GM12873 (cell line): ENCODE data around the gene PLPP2.
A peak's percentile ranks its signal among the peaks of the same experiment; 100 is the strongest.

Experiments
- TF ChIP-seq, protein P1 (sequence below): IDR thresholded peaks from 2 replicates; pipeline ENCODE4 v1.5.1; 2012; ENCODE audit warnings: low read depth, mild to moderate bottlenecking, moderate library complexity, low read length, control low read depth; ENCODE audit not compliant: insufficient read depth; ENCODE audit errors: missing control alignments

The PLPP2 gene

DNA sequence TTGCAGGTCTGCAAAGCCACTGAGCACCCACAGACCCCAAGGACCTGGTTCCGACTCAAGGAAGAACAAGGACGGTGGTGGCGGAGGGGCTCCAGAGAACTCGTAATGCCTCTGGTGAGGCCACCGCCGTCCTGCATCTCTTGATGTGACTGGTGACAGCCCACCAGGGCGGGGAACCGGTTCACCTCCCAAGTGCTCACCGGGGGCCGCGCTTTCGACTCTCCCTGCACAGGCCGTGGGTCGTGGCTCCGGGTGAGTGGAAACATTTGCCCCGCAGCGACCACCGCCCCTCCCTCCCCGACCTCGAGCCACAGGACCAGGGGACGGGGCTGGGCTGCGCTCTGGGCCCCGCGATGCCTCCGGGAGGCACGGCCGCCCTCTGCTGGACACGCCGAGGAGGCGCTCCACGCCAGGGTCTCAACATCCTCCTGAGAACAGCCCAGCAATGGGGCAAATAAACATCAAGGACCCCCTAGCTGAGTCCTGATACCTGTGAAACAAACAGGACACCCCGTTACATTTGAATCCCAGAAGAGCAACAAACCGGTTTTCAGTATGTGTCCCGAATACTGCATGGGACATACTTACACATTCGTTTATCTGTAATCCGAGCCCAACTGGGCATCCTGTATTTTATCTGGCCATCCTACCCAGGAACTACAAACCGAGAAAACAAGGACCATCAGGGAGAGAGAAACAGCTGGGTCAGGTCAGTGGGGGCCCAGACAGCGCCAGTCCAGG is 3.9 kb upstream of the PLPP2 start:
- TF ChIP-seq, protein P1, sequence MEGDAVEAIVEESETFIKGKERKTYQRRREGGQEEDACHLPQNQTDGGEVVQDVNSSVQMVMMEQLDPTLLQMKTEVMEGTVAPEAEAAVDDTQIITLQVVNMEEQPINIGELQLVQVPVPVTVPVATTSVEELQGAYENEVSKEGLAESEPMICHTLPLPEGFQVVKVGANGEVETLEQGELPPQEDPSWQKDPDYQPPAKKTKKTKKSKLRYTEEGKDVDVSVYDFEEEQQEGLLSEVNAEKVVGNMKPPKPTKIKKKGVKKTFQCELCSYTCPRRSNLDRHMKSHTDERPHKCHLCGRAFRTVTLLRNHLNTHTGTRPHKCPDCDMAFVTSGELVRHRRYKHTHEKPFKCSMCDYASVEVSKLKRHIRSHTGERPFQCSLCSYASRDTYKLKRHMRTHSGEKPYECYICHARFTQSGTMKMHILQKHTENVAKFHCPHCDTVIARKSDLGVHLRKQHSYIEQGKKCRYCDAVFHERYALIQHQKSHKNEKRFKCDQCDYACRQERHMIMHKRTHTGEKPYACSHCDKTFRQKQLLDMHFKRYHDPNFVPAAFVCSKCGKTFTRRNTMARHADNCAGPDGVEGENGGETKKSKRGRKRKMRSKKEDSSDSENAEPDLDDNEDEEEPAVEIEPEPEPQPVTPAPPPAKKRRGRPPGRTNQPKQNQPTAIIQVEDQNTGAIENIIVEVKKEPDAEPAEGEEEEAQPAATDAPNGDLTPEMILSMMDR = peak; percentile 82

DNA sequence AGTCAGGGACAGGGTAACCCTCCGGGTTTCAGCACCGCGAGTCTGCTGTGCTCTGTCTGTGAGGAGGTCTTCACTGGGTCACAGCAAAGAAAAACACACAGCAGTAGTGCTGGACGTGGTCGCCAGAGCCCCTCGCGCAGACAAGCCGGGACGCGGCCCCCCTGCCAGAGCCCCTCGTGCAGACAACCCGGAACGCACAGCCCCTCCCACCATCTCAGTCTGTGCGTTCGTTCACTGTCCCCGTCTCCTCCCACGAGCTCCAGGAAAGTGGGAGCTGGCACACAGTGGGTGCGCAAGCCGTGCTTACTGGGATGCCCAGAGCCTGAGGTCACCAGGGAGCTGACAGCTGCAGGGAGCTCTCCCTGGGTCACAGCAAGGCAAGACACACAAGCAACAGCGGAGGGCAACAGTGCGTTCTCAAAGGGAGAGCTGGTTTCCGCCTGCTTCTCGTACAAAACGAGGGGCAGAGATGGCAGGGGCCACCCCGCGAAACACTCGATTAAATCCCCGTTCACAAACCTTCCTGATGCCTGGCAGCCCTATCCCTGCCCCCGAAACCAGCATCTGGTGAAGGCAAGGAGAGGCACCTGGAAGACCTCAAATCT is 3.2 kb upstream of the PLPP2 start:
- TF ChIP-seq, protein P1 = no peak

DNA sequence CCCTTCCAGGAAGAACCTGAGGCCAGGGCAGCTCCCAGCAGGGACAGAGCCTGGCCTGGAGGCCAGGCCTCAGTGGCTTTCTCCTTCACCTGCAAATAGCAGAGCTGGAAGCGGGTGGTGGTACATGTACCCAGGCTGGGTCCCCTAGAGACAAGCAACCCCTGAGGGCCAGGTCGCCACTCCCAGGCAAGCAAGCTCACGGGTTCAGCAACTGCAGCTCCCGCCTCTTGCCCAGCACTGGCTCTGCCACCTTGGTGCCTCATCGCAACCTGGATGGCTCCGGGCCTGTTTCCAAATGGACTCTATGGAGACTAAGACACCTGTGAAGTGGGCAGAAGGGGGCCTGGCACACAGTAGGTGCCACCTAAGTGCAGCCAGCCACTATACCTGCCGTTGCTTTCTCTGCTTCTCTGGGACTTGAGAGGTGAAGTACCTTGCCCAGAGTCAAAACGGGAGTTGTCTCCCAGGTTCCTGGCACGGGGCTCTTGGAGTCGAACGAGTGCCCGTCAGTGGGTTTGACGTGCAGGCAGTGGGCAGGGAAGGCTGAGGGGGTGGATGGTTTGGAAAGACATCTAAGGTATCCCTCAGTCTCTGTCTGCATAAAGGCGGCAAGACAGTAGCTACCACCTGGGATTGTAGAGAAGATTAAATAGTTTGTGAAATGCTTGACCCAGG is 2.4 kb upstream of the PLPP2 start:
- TF ChIP-seq, protein P1 = no peak

DNA sequence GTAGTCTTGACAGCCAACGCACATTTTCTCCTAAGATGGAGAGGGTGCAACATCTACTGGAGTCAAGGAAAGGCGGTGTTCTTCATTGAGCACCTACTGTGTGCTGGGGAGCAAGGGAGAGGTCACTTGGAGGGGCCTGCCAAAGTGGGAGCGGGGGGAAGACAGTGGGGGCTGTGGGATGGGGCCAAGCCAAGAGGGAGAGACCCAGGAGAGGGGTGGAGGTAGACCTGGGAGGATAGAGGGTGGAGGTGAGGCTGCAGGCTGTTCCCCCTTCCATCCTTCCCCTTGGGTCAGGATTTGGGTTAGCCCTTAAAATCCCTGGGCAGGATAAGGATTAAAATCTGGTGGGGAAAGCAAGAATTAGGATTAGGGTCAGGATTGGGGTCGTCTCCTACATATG is 1.7 kb upstream of the PLPP2 start:
- TF ChIP-seq, protein P1 = no peak

DNA sequence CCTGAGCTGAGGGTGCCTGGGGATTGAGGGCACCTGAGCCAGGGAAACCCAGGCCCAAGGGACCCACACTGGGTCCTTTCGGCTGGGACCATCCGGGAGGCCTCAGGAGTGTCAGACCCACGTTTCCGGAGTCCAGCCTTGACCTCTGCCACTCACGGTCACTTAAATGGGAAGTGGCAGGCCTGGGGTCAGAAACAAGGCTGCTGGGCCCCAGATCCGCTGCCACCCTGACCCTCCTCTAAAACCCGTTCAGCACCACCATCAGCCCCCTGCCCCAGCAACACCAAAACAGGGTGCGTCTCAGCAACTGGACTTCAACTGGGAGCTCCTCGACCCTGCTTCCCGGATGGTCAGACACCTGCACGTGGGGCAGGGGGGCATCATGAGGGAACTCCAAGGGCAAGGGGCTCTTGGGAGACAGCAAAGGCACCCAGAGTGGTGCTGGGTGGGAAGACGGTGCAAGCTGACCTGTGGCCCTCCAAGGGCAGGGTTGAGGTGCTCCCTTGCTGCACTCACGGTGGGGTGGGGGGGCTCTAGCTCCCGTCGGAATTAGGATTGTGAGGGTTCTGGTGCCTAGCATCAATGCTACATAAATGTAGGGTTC is 1.2 kb upstream of the PLPP2 start:
- TF ChIP-seq, protein P1 = no peak

DNA sequence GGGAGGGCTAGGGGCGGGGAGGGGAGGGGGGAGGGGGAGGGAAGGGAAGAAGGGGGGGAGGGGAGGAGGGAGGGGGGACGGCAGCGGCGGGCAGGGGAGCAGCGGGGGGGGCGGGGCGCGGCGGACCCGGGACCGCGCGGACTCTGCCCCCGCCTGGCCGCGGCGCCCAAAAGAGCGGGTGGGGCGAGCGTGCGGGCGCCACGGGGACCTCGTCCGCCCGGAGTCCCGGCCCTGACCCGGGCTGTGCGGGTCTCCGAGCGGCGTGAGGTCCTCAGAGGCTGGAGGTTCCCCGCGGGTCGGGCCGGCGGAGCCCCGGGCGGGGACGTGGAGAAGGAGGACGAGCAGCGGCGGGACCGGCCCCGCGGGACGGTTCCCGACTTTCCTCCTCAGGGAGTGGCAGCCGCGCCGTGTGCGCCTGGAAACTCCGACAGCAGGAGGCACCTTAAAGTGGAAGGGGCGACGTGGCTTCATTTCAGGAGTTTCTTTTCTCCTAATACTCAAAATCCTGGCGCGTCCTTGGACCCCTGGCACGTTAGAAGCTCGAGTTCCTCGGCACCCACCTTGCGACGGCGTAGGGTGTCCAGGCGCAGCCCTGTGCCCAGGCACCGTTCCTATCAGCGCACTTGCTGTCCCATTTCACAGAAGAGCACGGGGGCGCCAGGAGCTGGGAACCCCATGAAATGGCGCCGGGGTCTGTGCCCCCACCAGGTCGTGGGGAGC is 518 bp upstream of the PLPP2 start:
- TF ChIP-seq, protein P1 = no peak
